HFF-Myc (cell line): ENCODE results near the gene ST6GALNAC3.

Experiments
- DNase-seq: peaks from one replicate; pipeline ENCODE4 v3.0.0-alpha.2; 2011; ENCODE audit warnings: low read depth; ENCODE audit errors: extremely low read depth
- H3K4me3 ChIP-seq: replicated peaks from 2 replicates; pipeline ENCODE4 v1.5.1; 2011; ENCODE audit warnings: low read depth, mild to moderate bottlenecking, control low read depth, low read length
- CTCF ChIP-seq: IDR thresholded peaks from 2 replicates; pipeline ENCODE4 v1.5.1; 2012; ENCODE audit warnings: mild to moderate bottlenecking, low read depth, low read length, control low read depth; ENCODE audit errors: missing control alignments

ST6GALNAC3 gene

GRCh38 chr1:76492752-76493430 lies 418.3 kb downstream of the ST6GALNAC3 start:
- DNase-seq: no peak
- no peak overlapping the region for H3K4me3 ChIP-seq

GRCh38 chr1:76494807-76495206 lies 420.3 kb downstream of the ST6GALNAC3 start:
- DNase-seq: no peak
- TF ChIP-seq CTCF: no peak

More at GRCh38 chr1:76492752-76493430, 418.3 kb downstream of the ST6GALNAC3 start:
- TF ChIP-seq CTCF: no peak

GRCh38 chr1:76496871-76497270 lies 422.3 kb downstream of the ST6GALNAC3 start:
- DNase-seq: no peak
- H3K4me3 ChIP-seq: no peak overlapping the region

More at GRCh38 chr1:76494807-76495206, 420.3 kb downstream of the ST6GALNAC3 start:
- H3K4me3 ChIP-seq: no peak overlapping the region

DNA sequence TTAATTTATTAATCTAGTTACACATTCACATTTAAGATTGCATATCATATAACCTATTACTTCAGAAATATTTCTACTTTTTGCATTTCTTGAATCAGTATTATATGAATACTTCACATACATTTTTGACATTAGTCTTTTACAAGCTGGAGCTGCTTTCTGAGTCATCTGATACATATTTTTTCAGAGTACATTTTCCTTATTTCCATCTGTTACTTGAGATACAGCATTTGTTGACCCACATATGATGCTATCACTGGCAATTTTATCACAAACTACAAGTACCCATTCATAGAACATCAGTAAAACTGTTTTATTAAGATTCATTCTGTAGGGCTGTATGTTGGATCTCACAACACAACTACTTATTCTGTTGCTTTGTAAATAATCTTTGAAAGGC lies 425.6 kb downstream of the ST6GALNAC3 start:
- DNase-seq: no peak
- TF ChIP-seq CTCF: no peak
- H3K4me3 ChIP-seq: no peak overlapping the region

More at GRCh38 chr1:76496871-76497270, 422.3 kb downstream of the ST6GALNAC3 start:
- no peak for TF ChIP-seq CTCF

- TF ChIP-seq CTCF: no peak
- H3K4me3 ChIP-seq: no peak overlapping the region
- DNase-seq: no peak
These were observed 426.6 kb downstream of the ST6GALNAC3 start for GRCh38 chr1:76501136-76501535.

DNA sequence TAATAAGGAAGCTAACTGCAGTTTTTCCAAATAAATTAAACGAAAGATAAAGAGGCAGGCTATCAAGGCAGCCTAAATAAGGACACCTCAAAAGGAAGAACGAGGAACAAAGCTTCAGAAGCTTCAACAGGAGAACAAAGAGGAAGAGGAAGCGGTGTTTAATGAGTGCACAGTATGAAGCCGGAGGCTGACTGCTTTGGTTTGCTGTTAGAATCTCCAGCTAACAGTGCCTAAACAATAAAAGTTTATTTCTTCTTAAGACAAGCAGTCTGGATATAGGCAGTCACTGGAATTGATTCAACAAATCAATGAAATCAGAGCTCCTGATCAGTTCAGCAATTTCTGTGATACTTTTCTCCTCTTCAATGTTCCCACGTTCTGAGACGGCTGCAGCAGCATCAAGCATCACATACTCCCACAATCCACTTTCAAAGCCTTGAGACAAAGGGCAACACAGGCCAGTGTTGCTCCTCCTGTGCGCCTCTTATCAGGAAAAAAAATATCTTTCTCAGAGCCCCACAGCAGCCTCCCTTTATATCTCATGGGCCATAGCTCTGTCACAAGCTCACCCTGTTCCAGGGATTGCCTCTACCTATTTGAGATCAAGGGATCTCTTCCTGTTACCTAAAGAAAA lies 427.2 kb downstream of the ST6GALNAC3 start:
- DNase-seq: no peak
- H3K4me3 ChIP-seq: no peak overlapping the region
- no peak for TF ChIP-seq CTCF
